T-helper 1 cell treated with Interleukin-12 subunit alpha and Interleukin-12 subunit beta and Interleukin-4 antibody, amounts not matched to agents 30 ng/mL and 1 ng/mL, for 36 hours (primary cell): ENCODE data around the gene ADAMTS14. TPM values are rescaled to one million over a fixed set of nuclear protein-coding genes. Genes with fewer than 3 reads are reported as not detected.

ENCODE experiments used
- total RNA-seq: library from RNA; stranded (reverse); gene quantifications from 2 replicates; pipeline ENCODE4 v1.2.3, GENCODE V29; 2022

The ADAMTS14 gene
- total RNA-seq, 1 donor from 2014 or later = 0.15 TPM

Other genes with a start within 250 kb of the ADAMTS14 start
- gene NODAL, start 230.8 kb upstream of the ADAMTS14 start, total RNA-seq = not detected in 2 replicates
- 0.07 and 0.10 TPM in 2 replicates for gene PALD1, start 193.7 kb upstream of the ADAMTS14 start, total RNA-seq
- gene PRF1, start 69.8 kb upstream of the ADAMTS14 start, total RNA-seq = 129 and 132 TPM in 2 replicates
- not detected in 2 replicates for gene TBATA, start 112.9 kb downstream of the ADAMTS14 start, total RNA-seq
- 24.1 and 29.4 TPM in 2 replicates for gene SGPL1, start 143.4 kb downstream of the ADAMTS14 start, total RNA-seq
- gene PCBD1, start 216.1 kb downstream of the ADAMTS14 start, total RNA-seq = 20.5 and 23.4 TPM in 2 replicates